ENCODE data around the gene SNRPE.

The SNRPE gene

DNA sequence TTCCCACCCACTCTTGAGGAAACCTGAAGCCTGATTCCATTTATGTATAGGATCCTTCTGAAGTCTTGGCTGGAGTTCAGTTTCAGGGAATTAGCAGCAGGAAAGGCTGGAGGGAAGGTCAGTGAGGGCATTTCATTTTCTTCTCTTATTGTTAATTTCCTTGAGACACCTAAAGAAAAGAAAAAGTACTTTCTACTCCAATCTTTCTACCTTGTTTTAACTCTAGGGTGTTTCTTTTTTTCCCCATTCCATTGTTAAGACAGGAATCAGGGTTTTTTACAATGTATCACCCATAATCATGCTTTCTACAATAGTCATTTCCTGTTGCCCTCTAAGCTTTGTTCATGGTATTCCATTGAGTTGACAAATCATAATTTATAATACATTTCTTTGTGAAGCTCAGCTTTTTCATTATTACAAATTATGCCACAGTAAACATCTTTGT is 27.4 kb downstream of the SNRPE start:
- DNase-seq: no peak

DNA sequence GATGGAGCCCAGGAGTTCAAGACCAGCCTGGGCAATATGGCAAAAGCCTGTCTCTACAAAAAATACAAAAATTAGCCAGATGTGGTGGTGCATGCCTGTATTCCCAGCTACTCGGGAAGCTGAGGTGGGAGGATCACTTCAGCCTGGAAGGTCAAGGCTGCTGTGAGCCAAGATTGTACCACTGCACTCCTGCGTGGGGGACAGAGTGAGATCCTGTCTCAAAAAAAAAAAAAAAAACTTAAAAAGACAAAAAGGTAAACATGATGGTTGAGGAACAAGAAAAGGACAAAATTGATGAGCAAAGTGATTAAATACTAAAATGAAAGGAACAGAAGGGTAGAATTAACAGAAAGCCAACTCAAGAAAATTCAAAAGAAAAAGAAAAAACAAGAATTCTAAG is 30.6 kb downstream of the SNRPE start:
- no peak for DNase-seq

GRCh38 chr1:203898458-203899352 is 37.3 kb downstream of the SNRPE start:
- no peak for DNase-seq

- no peak for DNase-seq
Observed at GRCh38 chr1:203899353-203899716, 37.9 kb downstream of the SNRPE start.

GRCh38 chr1:203899869-203900714 is 38.7 kb downstream of the SNRPE start:
- no peak for DNase-seq

DNA sequence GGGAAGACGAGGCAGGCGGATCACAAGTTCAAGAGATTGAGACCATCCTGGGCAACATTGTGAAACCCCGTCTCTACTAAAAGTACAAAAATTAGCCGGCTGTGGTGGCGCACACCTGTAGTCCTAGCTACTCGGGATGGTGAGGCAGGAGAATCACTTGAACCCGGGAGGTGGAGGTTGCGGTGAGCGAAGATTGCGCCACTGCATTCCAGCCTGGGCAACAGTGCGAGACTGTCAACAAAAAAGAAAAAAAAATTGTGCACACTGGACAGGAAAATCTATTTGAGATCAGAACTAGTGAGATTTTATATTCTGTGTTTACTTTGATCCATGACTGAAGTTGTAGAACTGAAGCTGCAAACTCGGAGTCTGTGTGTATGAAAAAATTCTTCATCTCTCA is 40.2 kb downstream of the SNRPE start:
- DNase-seq: no peak

DNA sequence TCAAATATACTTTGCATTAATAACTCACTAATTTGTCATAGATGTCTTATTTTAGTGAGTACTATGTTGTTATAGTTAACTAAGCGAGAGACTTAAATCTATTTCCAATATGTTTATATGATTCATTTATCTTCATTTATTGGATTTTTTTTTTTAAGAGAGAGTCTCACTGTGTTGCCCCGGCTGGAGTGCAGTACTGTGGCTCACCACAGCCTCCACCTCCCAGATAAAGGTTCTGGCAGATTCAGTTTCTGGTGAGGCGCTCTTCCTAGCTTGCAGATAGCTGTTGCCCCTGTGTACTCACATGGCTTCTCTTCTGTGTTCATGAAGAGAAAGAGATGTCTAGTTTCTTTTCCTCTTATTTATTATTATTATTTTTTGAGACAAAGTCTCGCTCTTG is 43.9 kb downstream of the SNRPE start:
- no peak for DNase-seq

DNA sequence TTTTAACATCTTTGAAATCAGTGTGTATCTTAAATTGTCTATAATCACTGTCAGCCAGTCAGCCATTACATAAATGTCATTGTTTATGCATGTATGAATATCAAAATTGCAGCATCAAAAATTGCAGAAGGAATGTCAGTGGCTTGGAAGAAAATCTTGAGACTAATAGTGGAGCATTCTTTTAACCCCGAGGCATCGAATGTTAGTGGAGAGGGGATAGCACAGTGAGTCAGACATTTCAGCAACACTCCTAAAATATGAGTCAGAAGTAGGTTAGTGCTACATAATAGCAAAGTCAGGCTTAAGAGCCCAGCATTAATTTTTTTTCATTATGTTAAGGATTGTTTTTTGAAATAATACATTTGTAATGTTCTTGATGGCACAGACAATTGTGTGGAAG is 45.5 kb downstream of the SNRPE start:
- no peak for DNase-seq

GRCh38 chr1:203907901-203908300 is 46.5 kb downstream of the SNRPE start:
- no peak for DNase-seq

GRCh38 chr1:203911806-203912205 is 50.4 kb downstream of the SNRPE start:
- DNase-seq: no peak

GRCh38 chr1:203913073-203913521 is 51.7 kb downstream of the SNRPE start:
- no peak for DNase-seq

GRCh38 chr1:203914292-203914691 is 52.9 kb downstream of the SNRPE start:
- no peak for DNase-seq

- no peak for DNase-seq
Observed at GRCh38 chr1:203915811-203916210, 54.4 kb downstream of the SNRPE start.

GRCh38 chr1:203916756-203917155 is 55.4 kb downstream of the SNRPE start:
- no peak for DNase-seq
